Osteocyte (in vitro differentiated cells): Measurements from ENCODE around the gene RPS6KA5. TPM values are rescaled to one million over a fixed set of nuclear protein-coding genes. Genes with fewer than 3 reads are reported as not detected.
"Not testable (repeated sequence)": the region's sequence is repeated elsewhere in the genome, so short reads cannot be mapped to it uniquely, and the experiment has no call there.

Experiments used
- DNase-seq: peaks from one replicate; pipeline ENCODE4 v3.0.0; 2021; ENCODE audit warnings: mixed read lengths; ENCODE audit not compliant: unreplicated experiment; ENCODE audit errors: extremely low spot score
- H3K27ac Mint-ChIP-seq: one replicate; pipeline ENCODE4 v1.8.0; 2021; ENCODE audit warnings: mild to moderate bottlenecking, mixed read lengths; ENCODE audit not compliant: unreplicated experiment
- H3K27me3 Mint-ChIP-seq: one replicate; pipeline ENCODE4 v1.8.0; 2021; ENCODE audit warnings: mixed read lengths; ENCODE audit not compliant: unreplicated experiment
- H3K36me3 Mint-ChIP-seq: one replicate; pipeline ENCODE4 v1.8.0; 2021; ENCODE audit warnings: mixed read lengths; ENCODE audit not compliant: unreplicated experiment
- H3K4me1 Mint-ChIP-seq: one replicate; pipeline ENCODE4 v1.8.0; 2021; ENCODE audit warnings: mixed read lengths; ENCODE audit not compliant: unreplicated experiment
- H3K4me3 Mint-ChIP-seq: one replicate; pipeline ENCODE4 v1.8.0; 2021; ENCODE audit warnings: mild to moderate bottlenecking, moderate library complexity, mixed read lengths; ENCODE audit not compliant: unreplicated experiment
- H3K9me3 Mint-ChIP-seq: one replicate; pipeline ENCODE4 v1.8.0; 2021; ENCODE audit warnings: mixed read lengths; ENCODE audit not compliant: unreplicated experiment
- total RNA-seq: library from RNA; stranded (reverse); gene quantifications from 2 replicates; pipeline ENCODE4 v1.2.1, GENCODE V29; 2021
- TF ChIP-seq, protein P1 (sequence below): fragments of 200-600 bp; sonication (generic); IDR thresholded peaks from 2 replicates; pipeline ENCODE4 v1.5.0; 2021; ENCODE audit warnings: antibody characterized with exemption, mild to moderate bottlenecking, moderate library complexity

RPS6KA5 gene
- total RNA-seq, 1 donor from 2014 or later = 3.4 TPM

DNA sequence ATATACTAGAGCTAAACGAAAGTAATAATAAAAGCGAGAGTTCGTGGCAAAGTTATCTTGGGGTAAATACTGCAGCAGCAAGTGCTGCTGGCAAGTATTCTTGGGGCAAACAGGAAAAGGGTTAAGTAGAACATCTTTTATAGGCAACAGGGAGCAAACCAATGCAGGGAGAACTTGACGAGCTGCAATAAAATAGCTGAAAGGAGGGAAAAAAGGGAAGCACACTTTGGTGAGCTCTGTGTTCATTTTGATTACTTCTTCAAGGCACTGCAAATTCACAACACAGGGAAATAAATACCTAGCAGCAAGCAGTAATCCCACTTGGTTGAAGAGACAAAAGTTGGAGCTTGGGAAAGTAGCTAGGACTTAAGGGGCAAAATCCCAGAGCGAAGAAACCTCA, 201.9 kb downstream of the RPS6KA5 start:
- Mint-ChIP-seq H3K36me3 (no peaks in the 10 kb centered on the region), H3K4me1 (no peaks in the 10 kb centered on the region), H3K9me3 (no peaks in the 10 kb centered on the region), H3K27me3 (peaks cover 3% of the 10 kb centered on the region), H3K4me3 (no peak overlapping the region), H3K27ac (no peak overlapping the region)
- DNase-seq = no peak
- TF ChIP-seq, protein P1, sequence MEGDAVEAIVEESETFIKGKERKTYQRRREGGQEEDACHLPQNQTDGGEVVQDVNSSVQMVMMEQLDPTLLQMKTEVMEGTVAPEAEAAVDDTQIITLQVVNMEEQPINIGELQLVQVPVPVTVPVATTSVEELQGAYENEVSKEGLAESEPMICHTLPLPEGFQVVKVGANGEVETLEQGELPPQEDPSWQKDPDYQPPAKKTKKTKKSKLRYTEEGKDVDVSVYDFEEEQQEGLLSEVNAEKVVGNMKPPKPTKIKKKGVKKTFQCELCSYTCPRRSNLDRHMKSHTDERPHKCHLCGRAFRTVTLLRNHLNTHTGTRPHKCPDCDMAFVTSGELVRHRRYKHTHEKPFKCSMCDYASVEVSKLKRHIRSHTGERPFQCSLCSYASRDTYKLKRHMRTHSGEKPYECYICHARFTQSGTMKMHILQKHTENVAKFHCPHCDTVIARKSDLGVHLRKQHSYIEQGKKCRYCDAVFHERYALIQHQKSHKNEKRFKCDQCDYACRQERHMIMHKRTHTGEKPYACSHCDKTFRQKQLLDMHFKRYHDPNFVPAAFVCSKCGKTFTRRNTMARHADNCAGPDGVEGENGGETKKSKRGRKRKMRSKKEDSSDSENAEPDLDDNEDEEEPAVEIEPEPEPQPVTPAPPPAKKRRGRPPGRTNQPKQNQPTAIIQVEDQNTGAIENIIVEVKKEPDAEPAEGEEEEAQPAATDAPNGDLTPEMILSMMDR = no peak

- no peak for DNase-seq
Measured at GRCh38 chr14:90857866-90858265, 202.6 kb downstream of the RPS6KA5 start.

DNA sequence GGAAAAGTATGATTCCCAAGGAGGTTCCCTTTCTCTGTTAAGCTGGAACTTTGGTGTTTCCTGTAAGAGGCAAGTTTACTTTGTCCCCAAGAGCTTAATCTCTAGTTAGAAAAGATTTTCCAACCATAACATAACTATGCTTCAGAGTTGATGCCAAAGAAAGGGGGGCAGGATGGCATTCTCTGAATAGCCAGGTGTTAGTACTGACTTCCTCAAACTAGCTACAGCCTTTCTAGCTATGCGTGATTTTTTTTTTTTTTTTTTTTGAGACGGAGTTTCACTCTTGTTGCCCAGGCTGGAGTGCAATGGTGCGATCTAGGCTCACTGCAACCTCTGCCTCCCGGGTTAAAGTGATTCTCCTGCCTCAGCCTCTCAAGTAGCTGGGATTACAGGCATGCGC, 204.3 kb downstream of the RPS6KA5 start:
- H3K27ac Mint-ChIP-seq, H3K4me3 Mint-ChIP-seq, H3K36me3 Mint-ChIP-seq, H3K27me3 Mint-ChIP-seq, DNase-seq, H3K4me1 Mint-ChIP-seq, H3K9me3 Mint-ChIP-seq: not testable (repeated sequence)

More at GRCh38 chr14:90857866-90858265, 202.6 kb downstream of the RPS6KA5 start:
- no peaks in the 10 kb centered on the region for H3K36me3 Mint-ChIP-seq
- TF ChIP-seq, protein P1 = no peak
- H3K4me1 Mint-ChIP-seq = no peaks in the 10 kb centered on the region
- H3K27me3 Mint-ChIP-seq = peaks cover 3% of the 10 kb centered on the region
- H3K9me3 Mint-ChIP-seq = no peaks in the 10 kb centered on the region
- no peak overlapping the region for H3K4me3 Mint-ChIP-seq
- H3K27ac Mint-ChIP-seq = no peak overlapping the region

DNA sequence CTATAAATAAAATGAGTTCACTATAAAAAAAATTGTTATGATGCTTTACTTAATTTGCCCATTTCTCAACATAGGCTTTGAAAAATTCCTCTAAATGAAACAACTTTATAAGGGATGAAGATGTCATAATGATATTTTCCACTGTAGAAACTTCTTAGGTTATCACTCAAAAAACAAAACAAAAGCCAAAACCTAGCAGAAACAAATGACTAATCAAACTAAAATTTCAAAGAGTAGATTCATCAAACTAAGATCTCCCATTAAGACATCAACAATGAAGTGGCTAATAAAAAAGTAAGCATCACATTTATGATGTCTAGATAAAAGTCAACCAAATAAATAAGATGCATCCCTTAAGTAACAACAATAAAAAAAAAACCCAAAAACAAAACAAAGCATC, 207.3 kb downstream of the RPS6KA5 start:
- Mint-ChIP-seq H3K9me3 (no peaks in the 10 kb centered on the region), H3K4me1 (peaks cover 4% of the 10 kb centered on the region), H3K27me3 (no peaks in the 10 kb centered on the region), H3K27ac (no peak overlapping the region), H3K36me3 (no peaks in the 10 kb centered on the region), H3K4me3 (no peak overlapping the region)
- no peak for DNase-seq
- TF ChIP-seq, protein P1 = no peak

DNA sequence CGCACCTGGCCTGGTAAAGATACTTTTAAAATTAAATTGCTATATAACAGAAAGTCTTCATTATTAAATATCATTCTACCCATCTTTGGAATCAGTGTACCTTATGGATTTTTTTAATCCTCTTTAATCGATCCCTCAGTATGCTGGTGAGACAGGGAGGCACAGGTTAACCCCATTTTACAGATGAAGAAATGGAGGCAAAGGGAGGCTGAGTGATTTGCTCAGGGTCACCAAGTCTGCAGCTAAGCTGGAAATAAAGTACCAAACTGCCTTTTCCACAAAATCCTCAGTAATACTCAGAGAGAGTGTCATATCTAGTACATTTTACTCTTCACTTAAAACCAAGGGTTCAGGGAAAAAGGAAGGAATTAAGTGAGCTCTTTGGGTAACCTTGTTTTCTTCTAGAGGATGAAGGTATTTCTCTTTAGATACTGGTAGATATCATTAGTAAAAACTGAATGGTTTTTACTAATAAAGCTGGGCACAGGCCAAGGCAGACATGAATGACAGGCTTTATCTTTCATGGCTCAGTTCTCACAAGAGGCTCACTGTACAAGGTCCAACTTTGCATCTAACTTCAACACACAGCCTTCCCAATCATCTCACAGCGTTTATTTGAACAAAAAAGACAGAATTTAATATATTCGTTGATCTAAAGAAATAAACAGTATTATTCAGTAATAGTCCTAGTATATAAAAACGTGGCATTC, 209.0 kb downstream of the RPS6KA5 start:
- Mint-ChIP-seq H3K27ac (no peak overlapping the region), H3K4me3 (no peak overlapping the region), H3K9me3 (no peaks in the 10 kb centered on the region), H3K27me3 (no peaks in the 10 kb centered on the region), H3K36me3 (no peaks in the 10 kb centered on the region), H3K4me1 (peaks cover 4% of the 10 kb centered on the region)
- DNase-seq = no peak
- TF ChIP-seq, protein P1 = no peak
